K562 treated with DMSO at 1 percent for 4 hours (cell line): Measurements from ENCODE around the gene LGR5. TPM values are rescaled to one million over a fixed set of nuclear protein-coding genes. Genes with fewer than 3 reads are reported as not detected.

ENCODE experiments used
- total RNA-seq: library from RNA; unstranded; fragments of 300-600 nt; gene quantifications from 2 replicates; pipeline ENCODE4 v1.2.3, GENCODE V29; 2022; ENCODE audit not compliant: insufficient read depth

Gene LGR5, protein sequence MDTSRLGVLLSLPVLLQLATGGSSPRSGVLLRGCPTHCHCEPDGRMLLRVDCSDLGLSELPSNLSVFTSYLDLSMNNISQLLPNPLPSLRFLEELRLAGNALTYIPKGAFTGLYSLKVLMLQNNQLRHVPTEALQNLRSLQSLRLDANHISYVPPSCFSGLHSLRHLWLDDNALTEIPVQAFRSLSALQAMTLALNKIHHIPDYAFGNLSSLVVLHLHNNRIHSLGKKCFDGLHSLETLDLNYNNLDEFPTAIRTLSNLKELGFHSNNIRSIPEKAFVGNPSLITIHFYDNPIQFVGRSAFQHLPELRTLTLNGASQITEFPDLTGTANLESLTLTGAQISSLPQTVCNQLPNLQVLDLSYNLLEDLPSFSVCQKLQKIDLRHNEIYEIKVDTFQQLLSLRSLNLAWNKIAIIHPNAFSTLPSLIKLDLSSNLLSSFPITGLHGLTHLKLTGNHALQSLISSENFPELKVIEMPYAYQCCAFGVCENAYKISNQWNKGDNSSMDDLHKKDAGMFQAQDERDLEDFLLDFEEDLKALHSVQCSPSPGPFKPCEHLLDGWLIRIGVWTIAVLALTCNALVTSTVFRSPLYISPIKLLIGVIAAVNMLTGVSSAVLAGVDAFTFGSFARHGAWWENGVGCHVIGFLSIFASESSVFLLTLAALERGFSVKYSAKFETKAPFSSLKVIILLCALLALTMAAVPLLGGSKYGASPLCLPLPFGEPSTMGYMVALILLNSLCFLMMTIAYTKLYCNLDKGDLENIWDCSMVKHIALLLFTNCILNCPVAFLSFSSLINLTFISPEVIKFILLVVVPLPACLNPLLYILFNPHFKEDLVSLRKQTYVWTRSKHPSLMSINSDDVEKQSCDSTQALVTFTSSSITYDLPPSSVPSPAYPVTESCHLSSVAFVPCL
- total RNA-seq = not detected in 2 replicates

GRCh38 chr12:71439613-71440344, at the start of gene LGR5:
LGR5 (plus strand) TSS chr12:71439798; CDS start chr12:71440081, 283 bp downstream.

Other genes with a start within 250 kb of the LGR5 start
- 15.1 and 25.9 TPM in 2 replicates for gene ZFC3H1, start 224.1 kb downstream of the LGR5 start, total RNA-seq
- gene THAP2, start 224.5 kb downstream of the LGR5 start, total RNA-seq = 4.4 and 4.7 TPM in 2 replicates
- 5.2 and 6.5 TPM in 2 replicates for gene TMEM19, start 246.3 kb downstream of the LGR5 start, total RNA-seq